ENCODE results near the gene SRRM5.
"Not testable (repeated sequence)": the region's sequence is repeated elsewhere in the genome, so short reads cannot be mapped to it uniquely, and the experiment has no call there.

SRRM5 gene

DNA sequence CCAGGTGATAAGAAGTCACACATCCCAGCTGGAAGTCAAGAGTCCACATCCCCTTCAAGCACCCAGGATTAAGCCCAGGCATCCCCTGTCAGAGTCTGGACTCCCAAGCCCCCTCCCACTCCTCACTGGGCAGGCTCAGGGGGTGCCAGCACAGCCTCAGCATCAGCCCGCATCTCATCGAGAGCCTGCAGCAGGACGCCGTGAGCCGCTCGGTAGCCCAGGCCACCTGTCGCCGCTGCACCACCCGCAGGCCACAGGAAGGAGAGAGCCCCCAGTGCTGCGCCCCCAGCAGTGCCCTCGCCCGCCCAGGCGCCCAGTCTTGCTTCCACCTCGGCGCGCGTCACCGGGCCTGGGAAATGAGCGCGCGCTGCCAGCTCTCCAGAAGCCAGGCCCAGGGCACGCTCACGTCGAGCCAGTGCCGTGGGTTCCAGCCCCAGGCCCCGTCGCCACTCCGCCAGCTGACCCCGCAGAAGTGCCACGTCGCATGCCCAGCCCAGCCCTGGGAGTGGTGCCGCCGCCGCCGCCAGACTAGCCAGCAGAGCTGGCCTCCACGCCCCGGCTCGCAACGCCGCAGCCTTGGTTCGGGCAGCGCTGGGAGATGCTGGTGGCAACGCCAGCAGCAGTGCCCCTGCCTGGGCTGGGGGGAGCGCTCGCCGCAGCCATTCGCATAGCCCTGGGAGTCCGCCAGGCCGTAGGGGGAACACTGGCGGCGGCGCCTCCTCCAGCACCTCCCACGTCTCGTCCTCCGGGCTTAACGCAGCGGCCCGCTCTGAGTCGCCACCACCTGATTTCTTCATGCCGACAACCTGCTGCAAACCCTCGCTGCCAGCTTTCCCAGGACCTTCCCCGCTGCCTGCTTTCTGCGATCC is 19.8 kb upstream of the SRRM5 start:
- DNase-seq (ENCODE audit: low spot score): no peak

DNA sequence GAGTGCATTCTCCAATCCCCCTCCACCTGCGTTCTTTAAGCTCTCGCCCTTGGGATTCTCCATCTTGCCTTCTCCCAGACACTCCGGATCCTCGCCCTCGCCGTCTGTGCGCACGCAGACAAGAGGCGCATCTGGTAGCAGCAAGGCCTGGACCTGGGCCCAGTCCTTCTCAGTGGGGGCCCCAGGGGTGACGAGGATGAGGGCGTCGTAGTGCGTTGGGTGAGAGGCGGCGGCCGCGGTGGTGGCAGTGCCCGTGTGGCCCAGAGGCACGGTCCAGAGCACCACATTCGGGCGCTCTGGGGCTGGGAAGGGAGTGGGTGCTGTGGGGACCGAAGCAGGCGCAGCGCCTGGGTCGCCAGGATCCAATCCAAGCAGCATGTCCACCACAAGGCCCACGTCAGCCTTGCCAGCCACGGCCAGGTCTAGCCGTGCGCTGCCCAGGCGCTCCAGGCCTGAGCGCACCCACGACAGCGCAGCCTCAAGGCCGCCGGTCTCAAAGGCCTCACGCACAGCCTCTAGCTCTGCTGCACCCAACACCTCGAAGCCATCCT is 19.0 kb upstream of the SRRM5 start:
- no peak for DNase-seq (ENCODE audit: low spot score)

DNA sequence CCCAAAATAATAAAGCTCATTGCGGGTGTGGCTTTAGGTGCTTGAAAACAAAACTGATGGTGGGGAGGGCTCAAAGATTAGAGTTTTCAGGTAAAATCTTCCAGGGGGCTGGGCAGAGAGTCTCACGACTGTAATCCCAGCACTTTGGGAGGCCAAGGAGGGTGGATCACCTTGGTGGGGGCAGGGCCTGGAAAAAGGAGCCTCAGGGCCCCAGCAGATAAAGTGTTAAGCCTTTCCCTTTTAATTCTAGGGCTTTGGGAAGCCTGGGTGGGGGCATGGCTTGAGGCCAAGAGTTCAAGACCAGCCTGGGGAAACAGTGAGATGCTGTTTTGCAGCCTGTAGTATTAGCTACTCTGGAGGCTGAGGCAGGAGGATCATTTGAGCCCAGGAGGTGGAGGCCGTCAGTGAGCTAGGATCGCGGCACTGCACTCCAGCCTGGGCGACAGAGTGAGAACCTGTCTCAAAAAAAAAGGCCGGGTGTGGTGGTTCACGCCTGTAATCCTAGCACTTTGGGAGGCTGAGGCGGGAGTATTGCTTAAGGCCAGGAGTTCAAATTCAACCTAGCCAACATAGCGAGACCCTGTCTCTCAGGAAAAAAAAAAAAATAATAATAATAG is 17.7 kb upstream of the SRRM5 start:
- DNase-seq (ENCODE audit: low spot score): no peak

DNA sequence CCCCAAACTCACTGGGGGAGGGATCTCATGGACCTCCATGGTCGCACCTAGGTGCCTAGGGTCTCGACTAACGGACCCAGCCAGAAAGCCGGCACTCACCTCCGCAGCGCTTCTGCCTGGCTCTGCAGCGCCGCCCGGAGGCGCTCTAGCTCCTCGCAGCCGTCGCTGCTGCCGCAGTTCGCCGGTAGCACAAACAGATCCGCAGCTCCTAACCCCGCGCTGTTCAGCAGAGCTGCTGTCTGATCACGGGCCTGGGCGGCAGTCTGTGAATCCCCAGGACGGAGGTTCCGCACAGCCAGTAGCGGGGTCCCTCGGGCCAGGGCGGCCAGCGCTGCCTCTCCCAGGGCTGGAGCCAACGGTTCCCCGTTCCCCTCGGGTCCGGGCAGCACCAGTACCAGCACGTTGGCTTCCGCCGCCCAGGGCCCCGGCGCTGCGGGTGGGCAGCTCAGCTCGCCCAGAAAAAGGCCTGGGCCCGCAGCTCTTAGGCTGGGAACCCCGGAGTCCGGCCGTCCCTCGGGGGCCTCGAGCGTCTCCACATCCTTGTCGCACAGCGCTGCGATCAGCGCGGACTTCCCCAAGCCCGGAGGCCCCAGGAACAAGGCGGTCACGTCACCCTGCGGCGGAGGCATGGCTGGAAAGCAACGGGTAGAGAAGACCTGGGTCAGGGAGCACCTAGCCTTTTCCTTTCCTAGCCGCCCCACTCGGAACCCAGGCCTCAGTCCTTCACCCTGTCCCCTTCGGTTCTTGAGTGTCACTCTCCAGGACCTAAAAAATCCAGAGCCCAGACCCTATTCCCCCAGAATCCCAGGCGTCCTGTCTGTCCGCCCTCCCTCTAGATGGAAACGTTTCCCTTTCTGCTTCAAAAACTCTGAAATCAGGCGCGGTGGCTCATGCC is 16.9 kb upstream of the SRRM5 start:
- peak; percentile 66 for DNase-seq (ENCODE audit: low spot score)

DNA sequence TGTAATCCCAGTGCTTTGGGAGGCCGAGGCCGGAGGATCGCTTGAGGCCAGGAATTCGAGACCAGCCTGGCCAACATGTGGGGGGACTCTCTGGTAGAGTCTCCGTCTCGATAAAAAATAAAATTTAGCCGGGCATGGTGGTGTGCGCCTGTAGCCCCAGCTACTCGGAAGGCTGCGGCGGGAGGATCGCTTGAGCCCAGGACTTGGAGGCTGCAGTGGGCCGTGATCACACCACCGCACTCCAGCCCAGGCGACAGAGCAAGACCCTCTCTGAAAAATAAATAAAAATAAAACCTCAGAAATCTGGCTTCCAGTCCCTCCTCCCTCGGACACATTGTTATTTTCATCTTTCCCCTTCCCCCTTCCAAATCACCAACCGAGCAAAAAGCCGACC is 16.3 kb upstream of the SRRM5 start:
- DNase-seq (ENCODE audit: low spot score): no peak

DNA sequence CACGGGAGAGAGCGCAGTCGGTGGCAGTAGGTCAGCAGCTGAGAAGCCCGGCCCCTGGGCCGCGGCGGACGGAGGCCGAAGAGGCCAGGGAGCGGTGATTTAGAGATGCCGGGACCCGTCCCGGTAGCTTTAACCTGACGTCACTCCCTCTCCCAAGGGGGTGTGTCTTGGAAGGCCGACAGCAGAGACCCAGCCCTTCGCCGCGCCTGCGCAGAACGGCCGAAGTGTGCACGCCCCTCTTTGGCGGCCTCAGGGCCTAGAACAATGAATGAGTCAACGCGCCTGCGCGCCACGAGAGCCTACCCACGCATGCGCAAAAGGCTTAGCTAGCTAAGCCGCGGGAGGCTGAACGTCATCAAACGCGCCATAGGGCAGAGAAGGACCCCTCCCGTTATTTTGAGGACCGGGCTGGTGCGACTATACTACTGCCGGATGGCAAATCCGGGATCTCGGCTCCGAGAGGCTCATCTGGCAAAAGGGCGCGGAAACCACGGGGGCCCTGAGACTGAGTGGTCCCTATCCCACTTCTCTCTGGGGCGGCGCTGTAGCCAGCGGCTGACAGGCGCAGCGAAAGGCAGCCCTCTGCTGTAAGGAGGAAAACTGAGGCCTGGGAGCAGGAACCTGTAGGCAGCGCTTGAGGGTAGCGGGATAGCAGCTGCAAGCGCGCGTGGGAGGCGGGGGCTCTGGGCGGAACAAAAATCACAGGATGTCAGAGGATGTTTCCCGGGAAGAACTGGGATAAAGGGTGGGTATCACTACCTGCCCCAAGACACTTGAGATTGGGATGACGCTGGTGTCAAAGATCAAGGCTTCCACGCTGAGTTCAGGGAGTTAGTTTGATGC is 15.7 kb upstream of the SRRM5 start, which contains the start of the genes IRGQ and ZNF576:
TSS of gene IRGQ (minus strand) at position 136 of the 843 bp plus-strand sequence. CDS start 796 bp downstream, outside the sequence.
TSS of gene ZNF576 (plus strand) at position 597 of the 843 bp plus-strand sequence. CDS start 514 bp downstream, outside the sequence.
- DNase-seq (ENCODE audit: low spot score): peak; percentile 100

DNA sequence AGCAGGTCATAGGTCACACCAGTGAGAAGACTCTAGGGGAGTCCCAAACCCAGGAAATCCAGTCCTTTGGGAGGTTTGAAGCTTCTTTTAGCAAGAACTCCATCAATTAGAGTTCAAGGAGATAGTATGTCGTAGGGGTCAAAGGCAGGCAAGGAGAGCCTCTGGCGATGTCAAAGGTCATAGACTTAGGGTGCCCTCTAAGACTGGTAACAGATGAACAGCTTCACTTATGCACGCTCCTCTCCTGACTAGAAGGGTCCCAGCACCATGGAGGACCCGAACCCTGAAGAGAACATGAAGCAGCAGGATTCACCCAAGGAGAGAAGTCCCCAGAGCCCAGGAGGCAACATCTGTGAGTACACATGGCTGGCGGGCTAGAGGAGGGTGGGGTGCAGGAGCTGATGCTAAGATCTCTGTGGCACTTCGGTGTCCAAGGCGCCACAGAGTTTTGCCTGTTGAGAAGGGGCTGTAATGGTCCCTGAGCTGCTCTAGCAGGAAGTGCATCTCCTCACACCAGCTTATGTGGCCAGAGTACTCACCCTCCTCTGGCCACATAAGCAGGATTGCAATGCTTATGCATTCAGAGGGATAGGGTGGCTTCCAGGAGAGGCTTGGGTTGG is 14.9 kb upstream of the SRRM5 start:
- peak; percentile 16 for DNase-seq (ENCODE audit: low spot score)

DNA sequence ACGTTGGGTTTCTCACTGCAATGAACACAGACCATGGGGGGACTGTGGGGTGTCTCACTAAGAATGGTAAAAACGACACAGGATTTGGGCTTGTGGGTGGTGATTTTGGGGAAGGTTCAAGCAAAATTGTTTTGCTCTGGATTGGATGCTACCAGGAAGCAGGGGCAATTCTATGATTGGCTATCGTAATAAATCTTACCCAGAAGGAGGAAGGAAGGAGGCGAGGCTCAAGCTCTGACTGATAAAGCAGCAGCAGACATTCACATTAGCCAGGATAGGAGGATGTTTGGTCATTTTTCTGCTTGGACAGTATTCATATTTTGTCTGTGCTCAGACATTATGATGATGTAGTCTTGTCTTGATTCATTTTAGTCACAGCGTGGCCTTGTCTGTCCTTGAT is 14.0 kb upstream of the SRRM5 start:
- DNase-seq (ENCODE audit: low spot score): no peak

DNA sequence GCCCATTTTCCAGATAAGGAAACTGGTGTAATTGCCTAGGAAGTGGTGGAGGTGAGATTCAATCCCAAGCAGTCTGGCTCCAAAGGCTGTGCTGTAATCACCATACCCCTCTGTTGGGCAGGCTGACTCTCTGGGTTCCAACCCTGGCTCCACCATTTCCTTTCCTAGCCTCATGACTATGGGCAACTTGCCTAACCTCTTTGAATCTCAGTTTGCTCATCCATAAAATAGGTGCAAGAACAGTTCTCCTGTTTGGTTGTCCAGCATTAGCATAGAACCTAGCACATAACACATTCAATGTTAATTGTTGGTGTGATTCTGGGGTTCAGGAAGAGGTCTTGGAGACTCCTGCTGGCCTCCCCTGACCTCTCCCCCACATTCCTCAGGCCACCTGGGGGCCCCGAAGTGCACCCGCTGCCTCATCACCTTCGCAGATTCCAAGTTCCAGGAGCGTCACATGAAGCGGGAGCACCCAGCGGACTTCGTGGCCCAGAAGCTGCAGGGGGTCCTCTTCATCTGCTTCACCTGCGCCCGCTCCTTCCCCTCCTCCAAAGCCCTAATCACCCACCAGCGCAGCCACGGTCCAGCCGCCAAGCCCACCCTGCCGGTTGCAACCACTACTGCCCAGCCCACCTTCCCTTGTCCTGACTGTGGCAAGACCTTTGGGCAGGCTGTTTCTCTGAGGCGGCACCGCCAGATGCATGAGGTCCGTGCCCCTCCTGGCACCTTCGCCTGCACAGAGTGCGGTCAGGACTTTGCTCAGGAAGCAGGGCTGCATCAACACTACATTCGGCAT is 13.2 kb upstream of the SRRM5 start:
- no peak for DNase-seq (ENCODE audit: low spot score)

DNA sequence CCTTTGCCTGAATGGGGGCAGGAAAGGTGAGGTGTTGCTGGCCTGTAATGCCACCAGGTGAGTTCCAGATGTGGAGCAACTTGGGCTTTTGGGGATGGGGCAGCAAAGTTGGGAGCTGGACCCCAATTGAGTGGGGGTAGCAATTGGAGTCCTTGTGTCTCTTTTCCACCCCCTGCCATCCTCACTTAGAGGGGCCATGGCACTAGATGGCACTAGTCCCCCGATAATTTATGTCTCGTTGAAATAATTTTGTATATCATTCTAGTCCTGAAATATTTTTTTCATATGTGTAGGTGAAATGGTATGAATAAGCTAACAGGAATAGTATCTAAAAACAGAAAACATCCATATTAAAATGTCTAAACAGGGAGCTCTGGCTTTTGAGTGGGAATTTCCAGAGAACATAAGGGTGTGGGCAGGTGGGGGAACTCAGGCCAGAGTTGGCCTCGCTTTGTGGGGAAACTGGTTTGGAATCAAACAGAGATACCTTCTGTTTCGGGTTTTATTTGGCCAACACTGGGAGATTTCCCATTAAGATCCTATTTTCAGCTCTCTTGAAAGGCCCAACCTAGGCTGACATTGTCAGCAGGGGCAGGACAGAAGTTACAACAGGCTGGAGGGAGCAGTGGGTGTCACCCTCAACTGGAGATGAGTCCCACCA is 12.1 kb upstream of the SRRM5 start:
- no peak for DNase-seq (ENCODE audit: low spot score)

DNA sequence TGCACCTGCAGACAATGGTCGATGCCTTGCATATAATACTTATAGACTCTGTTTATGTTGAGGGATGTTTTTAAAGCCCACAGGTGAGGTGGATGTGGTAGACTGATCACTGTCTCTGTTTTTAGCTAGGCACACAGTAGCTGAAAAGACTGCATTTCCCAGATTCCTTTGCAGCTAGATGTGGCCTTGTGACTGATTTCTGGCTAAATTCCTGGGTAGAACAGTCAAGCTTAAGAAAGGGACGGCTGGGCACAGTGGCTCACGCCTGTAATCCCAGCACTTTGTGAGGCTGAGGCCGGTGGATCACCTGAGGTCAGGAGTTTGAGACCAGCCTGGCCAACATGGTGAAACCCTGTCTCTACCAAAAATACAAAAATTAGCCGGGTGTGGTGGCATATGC is 11.6 kb upstream of the SRRM5 start:
- not testable (repeated sequence) for DNase-seq (ENCODE audit: low spot score)

DNA sequence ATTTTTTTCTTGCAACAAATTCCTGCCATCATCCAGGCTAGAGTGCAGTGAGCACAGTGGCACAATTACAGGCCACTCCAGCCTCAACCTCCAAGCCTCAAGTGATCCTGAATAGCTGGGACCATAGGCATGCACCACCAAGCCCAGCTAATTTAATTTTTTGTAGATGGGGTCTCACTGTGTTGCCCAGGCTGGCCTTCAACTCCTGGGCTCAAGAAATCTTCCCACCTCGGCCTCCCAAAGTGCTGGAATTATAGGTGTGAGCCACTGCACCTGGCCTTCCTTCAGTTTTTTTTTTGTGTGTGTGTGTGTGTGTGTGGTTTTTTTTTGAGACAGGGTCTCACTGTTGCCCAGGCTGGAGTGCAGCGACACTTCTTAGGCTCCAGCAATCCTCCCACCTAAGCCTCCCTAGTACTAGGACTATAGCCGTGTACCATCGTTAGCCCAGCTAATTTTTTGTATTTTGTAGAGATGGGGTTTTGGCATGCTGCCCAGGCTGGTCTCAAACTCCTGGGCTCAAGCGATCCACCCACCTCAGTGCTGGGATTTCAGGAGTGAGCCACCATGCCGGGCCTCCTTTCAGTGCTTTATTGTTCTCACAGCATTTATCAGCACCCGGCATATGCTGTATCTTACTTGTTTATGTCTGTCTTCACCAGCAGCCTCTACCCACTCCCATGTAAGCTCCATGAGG is 5.9 kb upstream of the SRRM5 start:
- no peak for DNase-seq (ENCODE audit: low spot score)

DNA sequence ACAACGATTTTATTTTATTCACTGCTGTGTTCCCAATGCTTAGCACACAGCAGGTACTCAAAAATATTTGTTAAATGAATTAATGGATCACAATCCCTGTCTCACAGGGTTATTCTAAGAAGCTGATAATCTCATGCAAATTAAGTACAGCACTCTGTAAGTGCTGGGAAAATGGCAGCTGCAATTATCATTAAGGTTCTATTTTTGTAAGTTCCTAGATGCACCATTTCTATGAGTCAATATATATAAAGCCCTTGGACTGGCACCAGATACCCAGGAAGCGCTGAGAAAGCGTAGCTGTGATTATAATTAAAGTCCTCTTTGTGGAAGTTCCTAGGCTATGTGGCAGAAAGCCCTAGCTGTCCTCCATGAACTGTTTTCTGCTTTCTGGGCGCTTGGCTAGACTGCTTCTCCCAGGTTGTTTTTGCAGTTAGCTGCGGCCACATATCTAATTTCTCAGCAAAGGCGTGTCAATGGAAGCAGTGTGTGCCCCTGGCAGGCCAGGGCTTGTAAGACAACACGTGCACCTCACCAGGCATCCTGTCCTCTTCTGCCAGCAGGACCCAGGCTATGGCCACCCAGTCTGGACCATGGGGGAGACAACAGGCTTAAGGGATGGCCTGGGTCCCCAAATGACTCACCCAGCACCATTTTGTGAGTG is 5.2 kb upstream of the SRRM5 start:
- DNase-seq (ENCODE audit: low spot score): no peak

DNA sequence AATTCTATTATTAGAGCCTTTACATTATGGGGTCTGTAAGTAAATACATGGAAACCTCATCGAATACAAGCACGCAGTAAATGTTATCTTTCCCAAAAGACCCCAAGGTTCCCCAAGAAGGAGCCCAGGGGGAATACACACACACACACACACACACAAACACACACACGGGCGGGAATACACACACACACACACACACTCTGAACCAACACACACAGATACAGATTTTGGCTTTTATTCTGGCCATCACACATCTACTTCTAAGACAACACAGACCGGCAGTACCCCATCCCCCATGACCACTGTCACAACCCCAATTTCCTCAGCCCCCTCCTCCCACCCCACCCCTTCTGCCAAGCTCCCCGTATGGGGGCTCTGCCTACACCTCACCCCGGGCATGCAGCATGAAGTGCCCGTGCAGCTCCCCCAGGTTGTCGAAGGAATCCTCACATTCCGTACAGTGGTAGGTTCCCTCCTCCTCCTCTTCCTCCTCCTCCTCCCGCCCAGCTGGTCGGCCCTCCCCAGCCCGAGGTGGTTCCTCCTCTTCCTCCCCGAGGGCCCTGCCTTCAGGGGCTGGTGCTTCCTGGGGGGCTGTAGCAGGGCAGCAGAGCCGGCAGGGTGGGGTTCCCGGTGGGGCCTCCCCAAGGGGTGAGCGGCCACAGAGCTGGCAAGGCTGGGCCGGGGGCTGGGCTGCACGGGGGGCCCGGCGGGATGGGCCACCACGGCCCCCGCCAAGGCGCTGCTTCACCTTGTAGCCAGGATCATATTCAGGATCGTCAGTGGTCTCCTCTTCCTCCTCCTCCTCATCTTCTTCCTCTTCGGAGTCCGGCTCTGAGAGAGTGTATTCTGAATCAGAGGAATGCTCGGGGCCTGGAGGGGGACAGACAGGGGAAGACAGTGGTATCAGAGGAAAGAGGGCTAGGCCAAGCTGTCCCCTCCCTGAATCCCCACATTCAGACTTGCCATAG is 4.4 kb upstream of the SRRM5 start:
- no peak for DNase-seq (ENCODE audit: low spot score)

DNA sequence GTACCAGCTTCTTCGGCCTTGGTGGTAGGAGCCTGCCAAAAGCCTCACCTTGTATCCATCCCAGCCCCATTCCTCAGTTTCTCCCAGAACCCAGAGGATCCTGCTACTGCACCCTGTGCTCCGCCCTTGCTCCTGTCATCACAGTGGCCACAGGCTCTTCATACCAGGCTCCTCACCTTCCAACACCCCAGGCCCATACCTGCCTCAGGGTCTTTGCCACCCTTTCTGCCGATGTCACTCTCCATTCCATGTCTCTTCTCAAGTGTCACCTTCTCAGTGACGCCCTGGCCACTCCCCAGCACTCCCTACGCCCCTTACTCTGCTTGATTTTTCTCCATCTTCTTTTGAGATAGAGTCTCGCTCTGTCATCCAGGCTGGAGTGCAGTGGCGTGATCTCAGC is 2.0 kb upstream of the SRRM5 start:
- DNase-seq (ENCODE audit: low spot score): no peak

DNA sequence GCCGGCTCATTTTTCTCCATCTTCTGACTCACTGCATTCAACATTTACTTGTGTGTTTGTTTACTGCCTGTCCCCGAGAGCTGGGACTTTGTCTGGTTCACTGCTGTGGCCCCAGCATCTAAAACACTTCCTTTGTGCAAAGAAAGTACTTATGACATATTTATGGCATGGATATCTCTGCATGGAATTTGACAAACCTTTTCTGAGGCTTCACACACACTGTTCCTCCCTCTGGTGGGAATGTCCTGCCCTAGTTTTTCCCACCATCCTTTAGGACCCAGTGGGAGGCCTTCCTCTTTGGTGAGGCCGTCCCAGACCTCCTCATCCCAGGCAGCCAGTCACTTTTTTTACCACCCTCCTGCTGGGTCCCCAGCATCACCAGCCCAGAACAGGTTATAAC is 1.4 kb upstream of the SRRM5 start:
- DNase-seq (ENCODE audit: low spot score): no peak

DNA sequence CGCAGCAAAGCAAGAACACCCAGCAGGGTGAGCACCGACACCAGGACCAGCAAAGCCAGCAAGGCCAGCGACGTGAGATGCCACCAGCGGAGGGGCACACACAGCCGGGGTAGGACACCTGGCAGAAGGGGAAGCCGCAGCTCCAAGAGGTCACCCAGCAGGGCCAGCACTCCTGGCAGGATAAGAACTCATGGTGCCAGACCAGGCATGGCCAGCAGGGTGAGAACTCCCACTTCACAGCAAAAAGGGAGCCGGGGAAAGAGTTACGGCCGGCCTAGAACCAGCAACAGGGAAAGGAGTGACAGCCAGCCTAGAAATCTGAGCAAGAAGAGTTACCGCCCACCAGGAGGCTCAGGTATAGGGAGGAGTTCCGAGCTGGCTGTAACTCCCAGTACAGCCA is 486 bp downstream of the SRRM5 start:
- no peak for DNase-seq (ENCODE audit: low spot score)
